Measurements from ENCODE around the gene GJB1.

GRCh38 chrX:71184803-71185495 is 38.1 kb upstream of the GJB1 start:
- TF ChIP-seq ZEB2 (tag by site-specific recombination; IDR thresholded peaks at IDR 0.05): no peak
- no peak for TF ChIP-seq PATZ1 (tag by site-specific recombination; IDR thresholded peaks at IDR 0.05)

Measured in HEK293 (cell line).